Activated CD4-positive, alpha-beta T cell treated with anti-CD3 and anti-CD28 coated beads, Interleukin-2, amount 10 ng/mL, durations not matched to agents 24 days and 14 days (primary cell): ENCODE results near the gene MSL3B.

ENCODE experiments used
- DNase-seq: peaks from one replicate; pipeline ENCODE4 v3.0.0; 2022
- H3K27ac Mint-ChIP-seq: one replicate; pipeline ENCODE4 v1.8.0; 2022; ENCODE audit warnings: mild to moderate bottlenecking, mixed read lengths
- H3K27me3 Mint-ChIP-seq: one replicate; pipeline ENCODE4 v1.8.0; 2022; ENCODE audit warnings: mixed read lengths
- H3K36me3 Mint-ChIP-seq: one replicate; pipeline ENCODE4 v1.8.0; 2022; ENCODE audit warnings: low read depth, mild to moderate bottlenecking, mixed read lengths
- H3K4me1 Mint-ChIP-seq: one replicate; pipeline ENCODE4 v1.8.0; 2021; ENCODE audit warnings: mixed read lengths
- H3K4me3 Mint-ChIP-seq: one replicate; pipeline ENCODE4 v1.8.0; 2022; ENCODE audit warnings: mild to moderate bottlenecking, moderate library complexity, mixed read lengths
- H3K9me3 Mint-ChIP-seq: one replicate; pipeline ENCODE4 v1.8.0; 2021; ENCODE audit warnings: mixed read lengths
- intact Hi-C: fragments of 100-400 bp; cut with micrococcal nuclease; formaldehyde crosslinking; loops from one replicate; pipeline ENCODE4 v1.15.1; 2023

Gene MSL3B

DNA sequence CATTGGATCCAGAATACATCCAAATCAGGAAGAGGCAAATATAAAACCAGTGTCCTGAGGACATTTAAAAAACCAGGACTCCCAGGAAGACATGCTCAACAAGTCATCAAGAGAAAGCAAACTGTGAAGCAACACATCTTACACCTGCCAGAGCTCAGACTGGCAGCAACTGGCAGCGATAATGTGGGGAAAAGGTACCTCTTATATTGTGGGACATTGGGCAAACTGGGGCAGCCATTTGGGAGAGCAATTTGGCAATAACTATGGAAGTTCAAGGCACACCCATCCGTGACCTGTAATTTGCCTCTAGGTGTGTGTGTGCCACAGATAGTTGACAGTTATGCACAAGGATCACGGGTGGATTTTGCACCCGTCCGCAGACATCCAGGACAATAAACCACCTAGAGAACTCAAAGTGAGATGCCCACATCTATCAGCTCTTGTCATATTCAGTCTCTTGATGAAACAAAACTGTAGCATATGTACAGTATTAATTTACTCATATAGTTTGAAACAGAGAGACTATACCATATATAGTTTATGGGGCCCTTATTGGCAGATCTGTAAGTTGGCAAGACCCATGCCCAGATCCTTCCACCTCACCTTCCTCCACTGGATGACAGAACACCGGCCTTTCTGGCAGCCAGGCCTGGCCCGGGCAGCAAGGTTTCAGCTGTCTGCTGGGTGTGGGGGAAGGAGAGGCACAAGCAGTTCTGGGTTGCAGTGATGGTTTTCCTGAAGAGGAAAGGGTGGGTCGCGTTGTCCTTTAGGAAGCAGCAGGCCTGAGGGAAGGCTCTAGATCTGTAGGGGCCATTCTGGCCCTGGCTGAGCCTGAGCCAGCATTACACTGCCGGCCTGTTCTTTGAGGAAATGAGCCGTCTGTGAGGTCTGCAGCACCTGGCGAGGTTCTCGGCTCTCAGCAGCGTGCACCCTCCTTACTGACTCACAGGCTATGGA, 32.7 kb downstream of the MSL3B start:
- Mint-ChIP-seq H3K4me1 (peaks cover 26% of the 10 kb centered on the region), H3K4me3 (no peak overlapping the region), H3K27me3 (no peaks in the 10 kb centered on the region), H3K36me3 (peaks cover 56% of the 10 kb centered on the region), H3K27ac (no peak overlapping the region), H3K9me3 (no peaks in the 10 kb centered on the region)
- no peak for DNase-seq
- intact Hi-C loops: no loop called here

DNA sequence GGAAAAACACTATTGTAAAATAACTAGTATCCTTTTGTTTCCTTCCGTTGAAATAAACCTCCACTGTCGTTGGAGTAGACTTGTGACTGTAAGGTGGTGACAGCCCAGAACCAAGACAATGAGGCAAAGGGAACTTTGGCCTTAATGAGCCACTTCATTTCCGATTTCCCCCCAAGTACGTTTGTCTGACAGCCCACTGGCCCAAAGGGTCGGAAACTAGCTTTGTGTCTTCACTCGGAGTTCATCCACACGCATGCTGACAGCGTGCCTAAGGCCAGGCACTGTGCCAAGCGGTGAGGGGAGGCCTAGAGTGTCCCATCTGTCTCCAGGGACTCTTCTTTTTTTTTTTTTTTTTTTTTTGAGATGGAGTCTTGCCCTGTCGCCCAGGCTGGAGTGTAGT, 34.8 kb downstream of the MSL3B start:
- intact Hi-C loops: no loop called here
- no peak for DNase-seq
- Mint-ChIP-seq H3K4me3 (no peak overlapping the region), H3K9me3 (no peaks in the 10 kb centered on the region), H3K4me1 (peaks cover 10% of the 10 kb centered on the region), H3K27ac (no peak overlapping the region), H3K36me3 (peaks cover 36% of the 10 kb centered on the region), H3K27me3 (no peaks in the 10 kb centered on the region)

DNA sequence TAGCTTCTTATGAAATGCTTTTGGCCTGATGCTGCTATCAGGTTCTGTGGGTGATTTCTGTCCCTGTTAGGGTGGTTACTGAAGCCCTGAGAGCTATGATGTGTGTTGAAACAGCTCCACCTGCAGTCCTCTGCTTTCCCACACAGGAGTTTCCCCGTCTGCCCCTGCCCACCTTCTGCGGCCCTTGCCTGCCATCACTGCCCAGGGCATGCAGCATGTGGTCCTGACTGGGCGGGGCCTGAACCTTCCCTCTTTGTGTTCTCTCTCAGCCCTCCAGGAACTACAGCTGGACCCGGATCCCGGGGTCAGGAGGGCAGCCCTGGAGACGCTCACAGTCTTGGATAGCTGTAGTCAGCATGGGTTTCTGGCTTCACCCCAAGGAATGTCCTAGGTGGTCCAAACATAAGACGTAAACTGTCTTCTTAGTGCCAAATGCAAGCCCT, 35.3 kb downstream of the MSL3B start:
- Mint-ChIP-seq H3K27me3 (no peaks in the 10 kb centered on the region), H3K4me1 (peaks cover 5% of the 10 kb centered on the region), H3K27ac (no peak overlapping the region), H3K9me3 (no peaks in the 10 kb centered on the region), H3K4me3 (no peak overlapping the region), H3K36me3 (peaks cover 32% of the 10 kb centered on the region)
- intact Hi-C loops: no loop called here
- DNase-seq: no peak

DNA sequence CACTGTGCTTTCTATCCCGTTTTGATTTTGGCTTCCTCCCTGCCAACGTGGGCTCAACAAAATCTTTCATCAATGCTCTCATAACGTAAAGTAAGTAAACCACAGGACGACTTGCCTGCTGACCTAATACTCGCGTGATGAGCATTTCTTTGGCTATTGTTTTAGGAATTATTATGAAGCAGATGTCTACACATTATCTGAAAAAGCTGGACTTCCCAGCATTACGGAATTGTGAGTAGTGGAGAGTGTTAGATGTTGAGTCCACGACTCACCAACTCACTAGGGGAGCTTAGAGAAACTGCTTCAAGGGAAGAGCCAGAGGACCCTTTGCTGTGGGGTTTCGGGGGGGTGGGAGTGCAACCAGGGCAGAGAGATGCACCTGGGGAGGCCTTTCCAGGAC, 35.8 kb downstream of the MSL3B start:
- Mint-ChIP-seq H3K9me3 (no peaks in the 10 kb centered on the region), H3K27ac (no peak overlapping the region), H3K4me3 (no peak overlapping the region), H3K4me1 (peaks cover 4% of the 10 kb centered on the region), H3K36me3 (peaks cover 28% of the 10 kb centered on the region), H3K27me3 (no peaks in the 10 kb centered on the region)
- no peak for DNase-seq
- intact Hi-C loops: no loop called here

DNA sequence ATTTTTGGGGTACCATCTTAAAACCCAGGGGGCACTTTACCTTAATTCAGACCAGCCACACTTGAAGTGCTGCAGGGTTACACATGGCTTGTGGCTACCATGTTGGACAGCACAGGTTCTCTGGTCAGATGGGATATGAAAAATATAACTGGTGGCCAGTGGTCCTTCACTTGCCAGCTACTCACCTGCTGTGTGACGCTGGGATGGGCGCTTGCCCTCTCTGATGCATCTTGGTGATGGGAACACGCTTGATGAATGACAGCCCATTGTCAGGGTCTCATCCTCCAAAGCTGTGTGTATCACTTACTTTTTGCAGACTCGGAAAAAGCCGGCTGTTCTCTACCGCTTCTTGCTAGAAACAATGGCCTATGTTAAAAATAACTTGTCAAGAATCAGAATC, 36.3 kb downstream of the MSL3B start:
- H3K27ac Mint-ChIP-seq: no peak overlapping the region
- no peak for DNase-seq
- H3K36me3 Mint-ChIP-seq: peaks cover 24% of the 10 kb centered on the region
- H3K9me3 Mint-ChIP-seq: no peaks in the 10 kb centered on the region
- intact Hi-C loops: no loop called here
- H3K4me3 Mint-ChIP-seq: no peak overlapping the region
- H3K27me3 Mint-ChIP-seq: no peaks in the 10 kb centered on the region
- H3K4me1 Mint-ChIP-seq: peaks cover 4% of the 10 kb centered on the region

DNA sequence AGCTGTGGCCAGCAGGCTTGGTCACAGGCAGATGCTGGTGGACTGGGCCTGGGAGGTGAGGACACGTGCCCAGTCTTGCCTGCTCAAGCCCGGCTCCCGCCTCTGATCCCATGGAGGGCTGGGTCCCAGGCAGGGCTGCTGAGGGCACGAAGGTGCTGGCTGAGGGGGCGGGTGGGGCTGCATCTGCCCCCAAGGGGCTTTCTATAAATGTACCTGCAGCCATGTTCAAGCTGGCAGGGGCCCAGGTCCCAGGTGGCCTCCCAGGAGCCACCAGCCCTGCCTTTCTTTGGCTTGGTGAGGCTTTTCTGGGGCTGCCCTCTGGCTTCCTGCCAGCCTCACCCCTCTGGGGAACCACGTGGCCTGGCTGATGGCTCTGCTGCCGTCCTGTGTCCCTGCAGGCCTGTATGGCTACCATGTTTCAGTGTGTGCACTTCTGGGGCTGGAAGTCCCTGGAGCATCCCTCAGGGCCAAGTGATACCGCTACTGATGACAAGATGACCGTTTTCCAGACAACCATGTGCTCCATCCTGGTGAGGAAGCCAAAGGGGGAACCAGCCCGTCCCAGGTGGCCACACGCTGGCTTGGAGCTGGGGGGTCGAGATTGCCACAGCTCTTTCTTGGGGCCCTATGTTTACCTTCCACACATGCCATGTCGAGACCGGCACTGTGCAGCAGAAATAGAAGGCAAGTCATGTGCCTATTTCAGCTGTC, 37.0 kb downstream of the MSL3B start:
- Mint-ChIP-seq H3K36me3 (peaks cover 18% of the 10 kb centered on the region), H3K9me3 (no peaks in the 10 kb centered on the region), H3K27me3 (peaks cover 2% of the 10 kb centered on the region), H3K27ac (no peak overlapping the region), H3K4me1 (peaks cover 4% of the 10 kb centered on the region), H3K4me3 (no peak overlapping the region)
- no peak for DNase-seq
- intact Hi-C loops: no loop called here

DNA sequence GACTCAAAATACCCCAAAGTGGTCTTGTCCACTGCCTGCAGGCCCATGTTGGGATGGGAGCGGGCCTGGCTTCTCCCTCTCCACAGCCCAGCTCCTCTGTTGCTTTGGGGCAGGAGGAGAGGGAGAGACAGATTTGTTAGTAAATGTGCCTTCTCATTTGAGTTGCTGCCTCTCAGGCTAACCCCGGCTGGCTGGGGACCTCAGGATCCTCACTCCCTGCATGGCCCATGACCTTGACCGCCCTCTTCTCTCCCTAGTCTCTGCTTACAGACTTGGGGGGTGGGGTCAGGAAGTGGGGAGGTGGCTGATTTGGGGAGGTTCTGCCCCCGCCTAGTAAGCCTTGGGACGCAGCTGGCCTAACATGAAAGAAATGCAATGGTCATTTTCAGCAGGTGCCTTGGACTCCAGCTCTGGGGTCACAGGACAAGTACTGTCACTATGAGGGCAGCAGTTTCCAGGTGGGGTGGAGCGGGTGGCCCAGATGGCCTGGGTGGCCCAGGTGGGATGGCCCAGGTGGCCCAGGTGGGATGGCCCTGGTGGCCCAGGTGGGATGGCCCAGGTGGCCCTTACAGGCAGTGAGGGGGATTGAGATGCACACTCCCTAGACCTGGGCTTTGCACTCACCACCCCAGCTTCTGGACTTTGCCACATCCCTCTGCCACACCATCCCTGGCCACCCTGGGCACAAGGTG, 37.9 kb downstream of the MSL3B start:
- no peaks in the 10 kb centered on the region for H3K9me3 Mint-ChIP-seq
- H3K4me3 Mint-ChIP-seq: no peak overlapping the region
- intact Hi-C loops: no loop called here
- H3K27me3 Mint-ChIP-seq: peaks cover 7% of the 10 kb centered on the region
- DNase-seq: no peak
- H3K27ac Mint-ChIP-seq: no peak overlapping the region
- H3K36me3 Mint-ChIP-seq: peaks cover 13% of the 10 kb centered on the region
- peaks cover 4% of the 10 kb centered on the region for H3K4me1 Mint-ChIP-seq

DNA sequence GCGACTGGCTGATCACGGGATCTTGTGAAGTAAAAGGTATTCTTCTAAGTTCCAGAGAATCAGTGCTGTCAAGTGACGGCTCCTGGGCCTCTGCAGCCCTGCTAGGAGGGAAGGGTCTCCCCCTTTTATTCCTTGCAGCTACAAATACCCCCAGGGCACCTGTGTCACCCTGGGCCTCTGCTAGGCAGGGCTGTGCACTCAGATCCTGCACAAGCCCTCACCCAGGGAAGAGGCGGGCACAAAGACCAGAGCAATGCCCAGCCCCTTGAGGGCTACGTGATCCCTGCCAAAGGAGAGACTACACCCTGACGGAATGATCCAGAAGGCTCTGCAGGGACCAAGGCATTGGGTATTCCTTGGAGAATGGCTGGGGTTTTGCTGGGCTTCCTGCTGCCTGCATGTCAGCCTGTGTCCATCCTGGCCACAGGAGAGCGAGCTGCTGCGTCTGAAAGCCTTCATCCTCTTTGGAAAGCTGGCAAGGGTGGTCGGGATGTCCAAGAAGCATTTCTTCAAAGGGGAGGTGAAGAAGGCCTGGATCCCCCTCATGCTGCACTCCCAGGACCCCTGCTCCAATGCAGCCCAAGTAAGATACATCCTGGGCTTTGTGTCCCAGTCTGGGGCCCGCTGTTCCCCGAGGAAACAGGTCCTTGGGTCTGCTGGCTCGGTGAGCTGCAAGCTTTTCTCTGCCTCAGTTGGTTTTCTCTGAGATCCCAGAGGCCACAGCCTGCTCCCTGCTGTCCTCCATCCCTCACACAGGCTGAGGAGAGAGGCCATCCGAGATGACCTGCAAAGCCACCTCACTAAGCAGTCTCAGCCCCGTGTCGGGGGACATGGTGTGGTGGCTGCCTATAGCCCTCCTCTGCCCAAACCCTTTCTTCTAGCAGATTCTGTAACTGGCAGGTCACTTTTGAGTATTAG, 38.7 kb downstream of the MSL3B start:
- Mint-ChIP-seq H3K27me3 (peaks cover 11% of the 10 kb centered on the region), H3K4me1 (no peaks in the 10 kb centered on the region), H3K27ac (no peak overlapping the region), H3K9me3 (no peaks in the 10 kb centered on the region), H3K4me3 (no peak overlapping the region), H3K36me3 (peaks cover 7% of the 10 kb centered on the region)
- no peak for DNase-seq
- intact Hi-C loops: no loop called here

DNA sequence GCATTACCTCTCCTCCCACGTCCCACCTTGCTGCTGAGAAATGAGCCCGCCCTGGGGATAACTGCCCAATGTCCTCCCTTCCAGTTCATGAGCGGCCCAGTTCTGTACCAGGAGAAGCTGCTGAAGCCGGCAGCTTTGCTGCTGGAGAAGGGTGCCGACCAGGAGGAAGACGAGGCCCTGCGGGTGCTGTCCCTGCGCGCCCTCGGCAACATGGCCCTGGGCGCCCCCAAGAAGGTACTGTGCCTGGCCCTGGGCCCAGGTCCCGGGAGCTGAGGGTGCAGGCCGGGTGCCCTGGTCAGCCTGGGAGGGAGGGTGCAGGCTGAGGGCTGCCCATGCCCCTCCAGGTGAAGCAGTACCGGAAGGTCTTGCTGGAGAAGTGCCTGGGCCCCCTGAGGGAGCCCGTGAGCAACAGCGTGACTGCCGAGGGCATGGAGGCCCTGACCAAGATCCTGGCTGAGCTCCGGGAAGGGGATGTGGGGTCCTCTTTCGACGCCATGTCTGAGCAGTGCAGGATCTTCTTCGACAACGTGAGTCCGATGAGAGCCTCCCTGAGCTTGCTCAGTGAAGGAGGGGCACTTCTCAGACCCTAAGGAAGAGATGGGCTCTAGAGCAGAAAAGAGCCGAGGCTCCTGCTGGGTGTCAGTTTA, 39.5 kb downstream of the MSL3B start:
- Mint-ChIP-seq H3K27ac (no peak overlapping the region), H3K27me3 (peaks cover 11% of the 10 kb centered on the region), H3K36me3 (peaks cover under 1% of the 10 kb centered on the region), H3K4me1 (no peaks in the 10 kb centered on the region), H3K9me3 (no peaks in the 10 kb centered on the region), H3K4me3 (no peak overlapping the region)
- no peak for DNase-seq
- intact Hi-C loops: no loop called here

DNA sequence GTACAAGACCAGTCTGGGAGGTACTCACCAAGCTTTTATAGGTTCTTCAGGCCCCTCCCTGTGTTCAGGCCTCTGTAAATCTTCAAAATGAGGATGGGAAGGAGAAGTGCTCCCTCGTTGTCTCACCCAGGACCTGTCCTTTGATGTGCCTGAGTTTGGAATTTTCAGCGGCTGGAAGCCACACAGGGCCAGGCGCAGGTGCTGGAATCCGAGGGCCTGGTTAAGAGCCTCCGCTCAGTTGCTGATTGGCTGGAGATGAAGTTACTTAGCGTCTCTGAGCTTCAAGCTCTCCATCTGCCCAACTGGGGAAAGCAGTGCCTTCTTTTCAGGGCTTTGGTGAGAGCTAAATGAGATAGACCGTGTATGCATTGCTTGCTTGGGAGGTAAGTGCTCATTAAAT, 43.8 kb downstream of the MSL3B start:
- DNase-seq: no peak
- no peaks in the 10 kb centered on the region for H3K9me3 Mint-ChIP-seq
- H3K36me3 Mint-ChIP-seq: no peaks in the 10 kb centered on the region
- H3K27ac Mint-ChIP-seq: no peak overlapping the region
- intact Hi-C loops: no loop called here
- no peak overlapping the region for H3K4me3 Mint-ChIP-seq
- H3K4me1 Mint-ChIP-seq: no peaks in the 10 kb centered on the region
- peaks cover 11% of the 10 kb centered on the region for H3K27me3 Mint-ChIP-seq

DNA sequence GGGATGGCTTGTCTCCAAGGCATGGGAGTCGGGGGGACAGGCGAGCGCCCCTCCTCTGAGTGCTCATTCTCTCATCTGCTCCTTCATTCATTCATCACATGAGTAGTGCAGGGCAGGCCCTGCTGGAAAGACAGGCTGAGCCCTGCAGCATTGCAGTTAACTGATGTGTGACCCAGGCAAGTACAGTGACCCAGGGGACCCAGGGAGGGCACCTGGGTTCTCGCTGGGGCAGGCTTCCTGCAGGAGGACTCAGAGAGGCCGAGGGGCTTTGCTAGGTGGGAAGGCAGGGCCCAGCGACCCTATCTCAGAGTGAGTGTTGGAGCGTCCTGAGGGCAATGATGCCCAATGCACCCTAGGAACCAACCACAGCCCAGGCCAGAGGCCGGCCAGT, 44.5 kb downstream of the MSL3B start:
- H3K4me3 Mint-ChIP-seq: no peak overlapping the region
- no peak overlapping the region for H3K27ac Mint-ChIP-seq
- H3K9me3 Mint-ChIP-seq: no peaks in the 10 kb centered on the region
- no peaks in the 10 kb centered on the region for H3K4me1 Mint-ChIP-seq
- no peak for DNase-seq
- intact Hi-C loops: no loop called here
- no peaks in the 10 kb centered on the region for H3K36me3 Mint-ChIP-seq
- peaks cover 11% of the 10 kb centered on the region for H3K27me3 Mint-ChIP-seq

DNA sequence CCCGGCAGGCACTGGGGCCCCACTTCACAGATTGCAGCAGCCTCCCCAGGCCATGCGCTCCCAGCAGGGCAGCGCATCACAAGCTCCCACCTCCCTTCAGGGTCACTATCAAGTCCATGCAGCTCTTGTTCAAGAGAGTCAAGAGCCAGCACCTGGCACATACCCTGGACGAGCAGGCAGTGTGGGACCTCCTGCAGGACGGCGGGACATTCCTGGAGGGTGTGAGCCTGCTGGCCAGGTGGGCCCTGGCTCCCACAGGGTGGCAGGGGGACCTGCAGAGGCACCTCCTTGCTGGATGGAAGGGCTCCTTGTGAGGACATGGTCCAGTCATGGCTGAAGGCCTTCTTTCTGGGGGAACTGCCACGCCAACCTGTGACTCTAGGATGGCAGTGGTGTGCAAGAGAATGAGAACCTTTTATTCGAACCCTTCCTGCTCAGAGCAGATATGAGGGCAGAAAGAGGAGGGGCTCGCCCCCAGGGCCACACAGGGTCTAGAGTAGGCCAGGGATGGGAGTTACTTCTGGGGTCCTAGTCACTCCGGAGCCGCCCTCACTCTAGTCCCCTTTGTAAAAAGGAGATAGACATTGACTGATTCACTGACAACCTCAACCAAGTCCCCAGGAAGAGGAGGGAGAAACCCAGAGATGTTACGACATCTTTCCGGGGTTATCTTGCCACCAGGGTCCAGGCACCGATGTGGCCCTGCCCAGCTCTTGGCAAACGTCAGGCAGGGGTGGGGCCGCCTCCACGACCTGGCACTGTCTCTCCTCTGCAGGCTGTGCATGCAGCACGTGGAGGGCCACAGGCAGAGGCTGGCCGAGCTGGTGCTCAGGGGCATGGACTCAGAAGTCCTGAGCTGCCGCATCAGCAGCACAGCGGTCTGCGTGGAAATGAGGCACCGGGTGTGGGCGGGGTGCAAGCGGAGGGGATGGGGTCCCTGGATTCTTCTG, 45.1 kb downstream of the MSL3B start:
- H3K4me1 Mint-ChIP-seq: no peaks in the 10 kb centered on the region
- H3K4me3 Mint-ChIP-seq: no peak overlapping the region
- H3K36me3 Mint-ChIP-seq: no peaks in the 10 kb centered on the region
- no peak overlapping the region for H3K27ac Mint-ChIP-seq
- peaks cover 11% of the 10 kb centered on the region for H3K27me3 Mint-ChIP-seq
- intact Hi-C loops: no loop called here
- no peak for DNase-seq
- H3K9me3 Mint-ChIP-seq: no peaks in the 10 kb centered on the region
